Measurements from ENCODE around the gene ABLIM2.

GRCh38 chr4:7995135-7995534, 163.5 kb downstream of the ABLIM2 start:
- no peak for TF ChIP-seq CTCF (IDR thresholded peaks at IDR 0.05)
- no peak for TF ChIP-seq POLR2AphosphoS5 (IDR thresholded peaks at IDR 0.05)
